Stimulated activated CD8-positive, alpha-beta memory T cell treated with anti-CD3 and anti-CD28 coated beads, Interleukin-2, amount 100 ng/mL, for 48 hours (primary cell): ENCODE results near the gene TTC19.
"Not testable (repeated sequence)": the region's sequence is repeated elsewhere in the genome, so short reads cannot be mapped to it uniquely, and the experiment has no call there.

ENCODE experiments used
- DNase-seq, 2 donors: peaks; one replicate each; pipeline ENCODE4 v3.0.0-alpha.2; 2020; ENCODE audit warnings: low read depth in 2 of 2

The TTC19 gene

GRCh38 chr17:16027708-16028584 is 28.3 kb downstream of the TTC19 start:
- peak; percentile 17 to 34 for DNase-seq

DNA sequence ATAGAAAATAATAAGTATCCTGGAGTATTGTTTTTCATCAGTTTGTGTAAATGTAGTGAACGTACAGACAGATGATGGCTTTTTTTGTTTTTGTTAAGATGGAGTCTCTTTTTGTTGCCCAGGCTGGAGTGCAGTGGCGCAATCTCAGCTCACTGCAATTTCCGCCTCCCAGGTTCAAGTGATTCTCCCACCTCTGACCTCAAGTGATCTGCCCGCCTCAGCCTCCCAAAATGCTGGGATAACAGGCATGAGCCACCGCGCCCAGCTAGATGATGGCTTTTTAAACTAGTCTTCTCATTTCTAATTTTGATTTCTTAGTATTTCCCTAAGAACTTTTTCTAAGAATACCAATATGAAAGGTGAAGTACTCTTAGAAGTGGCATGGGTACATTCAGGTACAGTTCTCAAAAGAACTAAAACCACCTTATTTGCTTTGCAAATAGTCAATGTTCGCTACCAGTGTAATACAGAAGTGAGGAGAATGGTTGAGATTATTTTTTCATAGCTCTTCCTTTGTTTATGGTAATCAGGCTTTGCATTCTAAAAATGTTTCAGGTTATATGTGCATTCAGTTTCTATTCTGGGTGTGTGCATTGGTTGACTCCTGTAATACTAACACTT is 34.2 kb downstream of the TTC19 start:
- no peak for DNase-seq

- no peak for DNase-seq
Observed at GRCh38 chr17:16036261-16036660, 36.6 kb downstream of the TTC19 start.

DNA sequence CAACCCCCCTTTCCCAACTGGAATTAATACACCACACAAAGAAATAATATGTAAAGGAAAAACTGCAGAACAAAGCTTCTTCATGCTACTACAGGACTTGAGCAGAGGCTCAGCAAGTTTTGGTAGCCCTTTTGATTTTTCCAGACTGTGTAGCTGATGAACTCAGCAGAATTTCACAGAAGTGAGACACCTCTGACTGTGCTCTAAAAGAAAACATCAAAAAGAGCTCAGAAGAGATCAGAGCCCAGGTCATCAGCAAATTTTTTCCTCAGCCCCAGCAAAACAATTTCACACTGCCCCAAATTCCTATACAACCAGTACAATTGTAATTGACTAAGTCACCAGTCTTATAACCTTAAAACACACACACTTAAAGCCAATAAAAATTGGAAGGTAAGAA is 38.0 kb downstream of the TTC19 start:
- no peak for DNase-seq

GRCh38 chr17:16040710-16041251 is 41.2 kb downstream of the TTC19 start:
- DNase-seq = no peak

DNA sequence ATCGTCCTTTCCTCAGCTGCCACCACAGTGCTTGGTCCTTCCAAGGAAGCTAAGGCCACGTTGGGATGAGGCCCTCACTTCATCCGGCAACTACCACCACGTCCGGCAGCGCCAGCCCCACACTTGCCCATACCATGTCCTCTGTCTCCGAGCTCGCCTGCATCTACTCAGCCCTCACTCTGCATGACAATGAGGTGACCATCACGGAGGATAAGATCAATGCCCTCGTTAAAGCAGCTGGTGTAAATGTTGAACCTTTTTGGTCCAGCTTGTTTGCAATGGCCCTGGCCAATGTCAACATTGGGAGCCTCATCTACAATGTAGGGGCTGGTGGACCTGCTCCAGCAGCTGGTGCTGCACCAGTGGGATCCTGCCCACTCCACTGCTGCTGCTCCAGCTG is 44.9 kb downstream of the TTC19 start:
- no peak for DNase-seq

DNA sequence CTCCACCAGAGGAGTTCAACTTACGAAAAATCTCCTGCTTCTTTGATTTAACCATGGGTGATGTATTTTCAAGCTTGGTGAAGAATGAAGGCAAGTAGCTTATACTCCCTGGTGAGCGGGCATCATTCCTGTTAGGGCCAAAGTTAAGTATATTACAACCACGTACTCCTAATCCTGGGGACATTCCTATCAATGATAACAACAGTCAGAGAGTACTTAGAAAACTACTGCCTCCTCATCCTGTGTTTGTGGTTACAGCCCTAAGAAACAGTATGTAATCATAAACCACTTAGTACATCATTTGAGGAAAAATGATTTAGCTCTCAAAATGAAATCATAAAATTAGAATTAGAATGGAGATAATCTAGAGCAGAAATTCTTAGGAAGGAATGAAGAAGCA is 47.3 kb downstream of the TTC19 start:
- DNase-seq = no peak

GRCh38 chr17:16048811-16049449 is 49.3 kb downstream of the TTC19 start:
- no peak for DNase-seq

GRCh38 chr17:16050844-16051243 is 51.2 kb downstream of the TTC19 start:
- DNase-seq = no peak

- no peak for DNase-seq
Observed at GRCh38 chr17:16052486-16052885, 52.9 kb downstream of the TTC19 start.

GRCh38 chr17:16055139-16055538 is 55.5 kb downstream of the TTC19 start:
- DNase-seq = not testable (repeated sequence)

DNA sequence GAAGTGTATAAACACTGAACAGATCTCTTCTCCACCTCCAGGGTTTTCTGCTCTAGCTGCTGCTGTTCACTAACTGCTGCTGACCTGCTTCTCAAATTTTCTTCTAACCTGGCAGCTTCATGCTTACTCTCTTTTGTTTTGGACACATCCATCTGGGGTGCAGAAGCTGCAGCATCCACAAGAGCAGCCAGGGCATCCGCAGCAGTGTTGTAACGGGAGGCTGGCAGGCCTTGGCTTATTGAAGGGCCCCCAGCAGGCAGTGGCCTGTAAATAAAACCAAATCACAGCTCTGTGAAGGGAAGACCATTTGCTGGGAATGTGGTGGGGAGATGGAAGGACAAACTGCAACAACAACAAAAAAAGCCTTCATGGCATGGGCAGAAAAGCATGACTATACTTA is 62.0 kb downstream of the TTC19 start:
- DNase-seq = no peak

- no peak for DNase-seq
Observed at GRCh38 chr17:16066125-16066524, 66.5 kb downstream of the TTC19 start.

- no peak for DNase-seq
Observed at GRCh38 chr17:16068323-16068722, 68.7 kb downstream of the TTC19 start.

DNA sequence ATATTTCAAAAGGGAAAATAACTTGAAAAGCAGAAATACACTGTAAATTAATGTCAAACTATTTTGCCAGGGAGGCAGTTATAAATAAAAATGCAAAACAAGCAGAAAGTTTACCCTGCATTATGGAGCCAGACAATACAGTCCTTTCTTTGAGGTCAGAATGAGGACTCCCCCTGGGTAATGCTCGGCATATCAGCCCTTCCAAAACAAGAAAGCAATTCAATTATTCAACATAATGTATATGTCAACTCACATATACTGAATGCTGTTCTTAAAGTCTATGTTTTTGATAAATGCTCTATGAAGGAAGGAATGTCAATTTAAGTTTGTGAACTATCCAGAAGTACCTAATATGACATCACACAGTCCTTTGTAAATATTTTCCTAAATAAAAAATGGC is 72.4 kb downstream of the TTC19 start:
- DNase-seq = no peak

GRCh38 chr17:16073845-16074244 is 74.2 kb downstream of the TTC19 start:
- no peak for DNase-seq

DNA sequence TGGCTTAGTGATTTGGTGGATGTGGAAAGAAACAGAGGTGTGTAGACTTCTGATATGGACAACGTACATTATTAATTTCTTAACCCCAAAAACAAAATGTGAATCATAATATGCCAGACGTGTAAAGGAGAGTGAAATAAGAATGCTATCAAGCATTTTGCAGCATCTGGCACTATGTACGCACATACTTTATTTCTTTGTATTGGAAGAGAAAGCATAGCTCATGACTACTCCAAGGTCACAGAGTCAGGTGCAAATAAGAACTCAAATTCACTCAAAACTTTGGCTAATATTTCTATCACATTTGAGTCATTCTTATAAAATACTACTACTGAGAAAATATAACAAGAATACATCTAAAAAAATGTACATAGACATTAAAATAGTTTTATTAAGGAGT is 74.8 kb downstream of the TTC19 start:
- no peak for DNase-seq

DNA sequence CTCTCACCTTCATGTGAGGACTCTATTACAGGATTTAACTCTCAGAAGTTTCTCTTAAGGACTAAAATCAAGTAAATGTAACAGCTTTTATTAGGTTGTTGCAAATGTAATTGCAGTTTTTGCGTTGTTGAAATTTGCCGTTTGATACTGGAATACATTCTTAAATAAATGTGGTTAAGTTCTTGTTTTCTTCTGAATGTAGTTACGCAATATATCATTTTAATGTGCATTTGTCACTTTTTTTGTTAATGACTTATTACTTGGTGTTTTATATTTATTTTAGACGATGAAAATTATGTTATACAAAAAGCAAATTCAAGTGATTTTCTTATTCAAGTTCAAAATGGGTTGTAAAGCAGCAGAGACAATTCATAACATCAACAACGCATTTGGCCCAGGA is 76.3 kb downstream of the TTC19 start:
- no peak for DNase-seq
